SJSA1 (cell line): ENCODE data around the gene MRPL57. TPM values are rescaled to one million over a fixed set of nuclear protein-coding genes. Genes with fewer than 3 reads are reported as not detected.
A peak's percentile ranks its signal among the peaks of the same experiment; 100 is the strongest.
"Not testable (repeated sequence)": the region's sequence is repeated elsewhere in the genome, so short reads cannot be mapped to it uniquely, and the experiment has no call there.

Source experiments
- DNase-seq, 2 experiments: peaks; one replicate each; pipeline ENCODE4 v3.0.0-alpha.2; 2015 to 2020; ENCODE audit warnings: low spot score in 2 of 2, low read depth in 1 of 2
- H3K27ac ChIP-seq: fragments of 250-450 bp; sonication (Bioruptor Pico); 2 replicates; pipeline ENCODE4 v1.5.1; 2020; ENCODE audit warnings: mild to moderate bottlenecking, moderate library complexity
- H3K27me3 ChIP-seq: fragments of 250-450 bp; sonication (Bioruptor Pico); replicated peaks from 2 replicates; pipeline ENCODE4 v1.5.1; 2020; ENCODE audit warnings: mild to moderate bottlenecking, moderate library complexity
- H3K36me3 ChIP-seq: fragments of 250-450 bp; sonication (Bioruptor Pico); 2 replicates; pipeline ENCODE4 v1.5.1; 2020; ENCODE audit warnings: mild to moderate bottlenecking
- H3K4me1 ChIP-seq: fragments of 250-450 bp; sonication (Bioruptor Pico); replicated peaks from 2 replicates; pipeline ENCODE4 v1.6.1; 2021; ENCODE audit warnings: mild to moderate bottlenecking
- H3K4me3 ChIP-seq: fragments of 250-450 bp; sonication (Bioruptor Pico); 2 replicates; pipeline ENCODE4 v1.5.1; 2020; ENCODE audit warnings: mild to moderate bottlenecking
- H3K9me3 ChIP-seq: fragments of 250-450 bp; sonication (Bioruptor Pico); replicated peaks from 2 replicates; pipeline ENCODE4 v1.5.1; 2020; ENCODE audit warnings: mild to moderate bottlenecking
- total RNA-seq: library from RNA; depleted of rRNA; stranded (reverse); fragments of >200 nt; shearing (Covaris generic); gene quantifications from 2 replicates; pipeline ENCODE4 v1.2.3, GENCODE V29; 2014

Gene MRPL57
- total RNA-seq, 1 experiment from 2014 or later: 24.3 TPM

- DNase-seq: no peak
Observed at GRCh38 chr13:21152251-21152899, 24.1 kb upstream of the MRPL57 start.

GRCh38 chr13:21164631-21165030 lies 11.8 kb upstream of the MRPL57 start:
- DNase-seq: no peak
- Histone ChIP-seq H3K27ac (no peak overlapping the region), H3K9me3 (no peaks in the 10 kb centered on the region), H3K4me1 (no peaks in the 10 kb centered on the region), H3K4me3 (no peak overlapping the region), H3K36me3 (peaks cover 67% of the 10 kb centered on the region), H3K27me3 (no peaks in the 10 kb centered on the region)

More at GRCh38 chr13:21152251-21152899, 24.1 kb upstream of the MRPL57 start:
- Histone ChIP-seq H3K4me3 (no peak overlapping the region), H3K27me3 (no peaks in the 10 kb centered on the region), H3K36me3 (peaks cover 26% of the 10 kb centered on the region), H3K27ac (no peak overlapping the region), H3K4me1 (no peaks in the 10 kb centered on the region; the same call in 1 of the 2 replicates), H3K9me3 (no peaks in the 10 kb centered on the region)

GRCh38 chr13:21165606-21166005 lies 10.9 kb upstream of the MRPL57 start:
- peaks cover 67% of the 10 kb centered on the region for H3K36me3 ChIP-seq
- not testable (repeated sequence) for H3K4me3 ChIP-seq, H3K4me1 ChIP-seq, H3K27me3 ChIP-seq, H3K9me3 ChIP-seq, DNase-seq, H3K27ac ChIP-seq

- Histone ChIP-seq H3K9me3 (no peaks in the 10 kb centered on the region), H3K4me1 (peaks cover 8% of the 10 kb centered on the region)
- DNase-seq: no peak
Observed at GRCh38 chr13:21171420-21171819, 5.0 kb upstream of the MRPL57 start.

GRCh38 chr13:21173767-21174166 lies 2.7 kb upstream of the MRPL57 start:
- H3K4me3 ChIP-seq, H3K27me3 ChIP-seq, H3K9me3 ChIP-seq, DNase-seq, H3K27ac ChIP-seq, H3K4me1 ChIP-seq: not testable (repeated sequence)
- H3K36me3 ChIP-seq: peaks cover 58% of the 10 kb centered on the region

More at GRCh38 chr13:21171420-21171819, 5.0 kb upstream of the MRPL57 start:
- Histone ChIP-seq H3K27ac (no peak overlapping the region), H3K36me3 (peaks cover 65% of the 10 kb centered on the region), H3K4me3 (no peak overlapping the region), H3K27me3 (no peaks in the 10 kb centered on the region)

GRCh38 chr13:21175656-21176214 lies 723 bp upstream of the MRPL57 start:
- Histone ChIP-seq H3K27ac (peak overlapping the region; percentile 86), H3K9me3 (no peaks in the 10 kb centered on the region), H3K4me3 (peak overlapping the region; percentile 84), H3K27me3 (no peaks in the 10 kb centered on the region), H3K36me3 (peaks cover 44% of the 10 kb centered on the region), H3K4me1 (peaks cover 8% of the 10 kb centered on the region)
- DNase-seq: no peak

GRCh38 chr13:21176982-21177284 lies 475 bp downstream of the MRPL57 start:
- no peak for DNase-seq
- Histone ChIP-seq H3K27me3 (no peaks in the 10 kb centered on the region), H3K36me3 (peaks cover 32% of the 10 kb centered on the region), H3K4me3 (peak overlapping the region; percentile 84), H3K4me1 (peaks cover 8% of the 10 kb centered on the region), H3K27ac (peak overlapping the region; percentile 86), H3K9me3 (no peaks in the 10 kb centered on the region)

- DNase-seq: no peak
- Histone ChIP-seq H3K27me3 (no peaks in the 10 kb centered on the region), H3K4me3 (no peak overlapping the region), H3K4me1 (no peaks in the 10 kb centered on the region), H3K27ac (no peak overlapping the region), H3K36me3 (peaks cover 10% of the 10 kb centered on the region; the same call in 1 of the 2 replicates), H3K9me3 (no peaks in the 10 kb centered on the region)
Observed at GRCh38 chr13:21181671-21182070, 5.2 kb downstream of the MRPL57 start.

- not testable (repeated sequence) for H3K27ac ChIP-seq, H3K4me3 ChIP-seq, H3K9me3 ChIP-seq, H3K4me1 ChIP-seq, H3K27me3 ChIP-seq, H3K36me3 ChIP-seq, DNase-seq
Observed at GRCh38 chr13:21186410-21186809, 10.0 kb downstream of the MRPL57 start.

GRCh38 chr13:21194756-21195155 lies 18.3 kb downstream of the MRPL57 start:
- not testable (repeated sequence) for H3K36me3 ChIP-seq, H3K4me3 ChIP-seq, DNase-seq, H3K9me3 ChIP-seq, H3K27me3 ChIP-seq, H3K4me1 ChIP-seq, H3K27ac ChIP-seq

- DNase-seq, H3K9me3 ChIP-seq: not testable (repeated sequence)
Observed at GRCh38 chr13:21197606-21198225, 21.3 kb downstream of the MRPL57 start.

GRCh38 chr13:21198391-21198790 lies 21.9 kb downstream of the MRPL57 start:
- not testable (repeated sequence) for H3K4me1 ChIP-seq, H3K27ac ChIP-seq, H3K4me3 ChIP-seq, H3K36me3 ChIP-seq, DNase-seq, H3K27me3 ChIP-seq, H3K9me3 ChIP-seq

More at GRCh38 chr13:21197606-21198225, 21.3 kb downstream of the MRPL57 start:
- H3K36me3 ChIP-seq, H3K4me3 ChIP-seq, H3K4me1 ChIP-seq, H3K27me3 ChIP-seq, H3K27ac ChIP-seq: not testable (repeated sequence)

GRCh38 chr13:21201456-21202190 lies 25.2 kb downstream of the MRPL57 start:
- not testable (repeated sequence) for H3K27ac ChIP-seq, H3K36me3 ChIP-seq, H3K4me3 ChIP-seq, DNase-seq, H3K4me1 ChIP-seq, H3K9me3 ChIP-seq, H3K27me3 ChIP-seq
